ENCODE data around the gene VPS72.

GRCh38 chr1:151133018-151133806 is 56.8 kb downstream of the VPS72 start:
- TF ChIP-seq RBBP5 (conservative IDR thresholded peaks at IDR 0.05) (no peak), GABPA (IDR thresholded peaks at IDR 0.05; ENCODE audit: low read depth) (no peak)
